Body of pancreas (tissue), 4 donors: ENCODE results near the gene CD22.
"Not testable (repeated sequence)": the region's sequence is repeated elsewhere in the genome, so short reads cannot be mapped to it uniquely, and the experiment has no call there.

Source experiments
- CTCF ChIP-seq, 7 experiments: fragments of 450-650 bp in 4 of 7; fragments of 200-600 bp in 3 of 7; sonication (generic) in 3 of 7; IDR thresholded peaks; one replicate each; pipeline ENCODE4 v1.5.1; 2016 to 2019; ENCODE audit warnings: antibody characterized with exemption in 7 of 7
- POLR2A ChIP-seq, 3 donors: fragments of 450-650 bp; IDR thresholded peaks; one replicate each; pipeline ENCODE4 v1.6.1; 2016; ENCODE audit warnings: antibody characterized with exemption in 3 of 3, mild to moderate bottlenecking in 2 of 3

DNA sequence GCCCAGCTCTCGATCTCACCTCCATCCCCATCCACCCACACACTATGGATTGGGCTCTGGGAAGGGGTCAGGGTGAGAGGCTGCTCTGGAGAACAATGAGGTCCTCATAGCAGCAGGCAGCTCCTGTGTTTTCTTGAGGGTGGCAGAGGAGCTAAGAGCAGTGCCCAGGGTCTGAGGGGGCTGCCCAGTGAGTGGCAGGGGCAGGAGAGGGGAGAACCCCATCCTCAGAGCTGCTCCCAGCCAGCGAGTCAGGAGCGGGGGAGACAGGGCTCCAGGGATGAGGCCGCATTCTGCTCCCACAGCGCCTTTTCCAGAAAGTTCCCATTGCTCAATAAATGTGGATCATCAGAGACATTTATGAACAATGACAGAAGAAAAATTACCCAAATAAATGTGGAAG is 31.1 kb downstream of the CD22 start:
- not testable (repeated sequence) for TF ChIP-seq CTCF, POLR2A (IDR thresholded peaks at IDR 0.05)
